ENCODE data around the gene PXMP2.
A peak's percentile ranks its signal among the peaks of the same experiment; 100 is the strongest.

The PXMP2 gene

GRCh38 chr12:132653567-132654290, 33.7 kb upstream of the PXMP2 start:
- no peak for ATAC-seq
- Mint-ChIP-seq H3K36me3 (peaks cover 100% of the 10 kb centered on the region), H3K27ac (no peak overlapping the region), H3K9me3 (no peaks in the 10 kb centered on the region), H3K4me3 (no peak overlapping the region), H3K4me1 (no peaks in the 10 kb centered on the region)
- DNase-seq (ENCODE audit: low spot score in 2 of 2): no peak

GRCh38 chr12:132657004-132657727, 30.2 kb upstream of the PXMP2 start:
- H3K36me3 Mint-ChIP-seq: peaks cover 100% of the 10 kb centered on the region

GRCh38 chr12:132658149-132658894, 29.1 kb upstream of the PXMP2 start:
- Mint-ChIP-seq H3K27ac (no peak overlapping the region), H3K36me3 (peaks cover 100% of the 10 kb centered on the region), H3K4me1 (peaks cover 8% of the 10 kb centered on the region), H3K4me3 (no peak overlapping the region), H3K9me3 (no peaks in the 10 kb centered on the region)
- no peak for DNase-seq (ENCODE audit: low spot score in 2 of 2)
- ATAC-seq: no peak

More at GRCh38 chr12:132657004-132657727, 30.2 kb upstream of the PXMP2 start:
- Mint-ChIP-seq H3K4me3 (no peak overlapping the region), H3K9me3 (no peaks in the 10 kb centered on the region), H3K4me1 (no peaks in the 10 kb centered on the region), H3K27ac (no peak overlapping the region)
- no peak for ATAC-seq
- DNase-seq (ENCODE audit: low spot score in 2 of 2): no peak

- Mint-ChIP-seq H3K9me3 (no peaks in the 10 kb centered on the region), H3K4me3 (no peak overlapping the region), H3K36me3 (peaks cover 100% of the 10 kb centered on the region), H3K27ac (no peak overlapping the region), H3K4me1 (peaks cover 9% of the 10 kb centered on the region)
- no peak for ATAC-seq
- DNase-seq (ENCODE audit: low spot score in 2 of 2): no peak
These were observed 28.2 kb upstream of the PXMP2 start for GRCh38 chr12:132659146-132659545.

GRCh38 chr12:132660052-132660451, 27.3 kb upstream of the PXMP2 start:
- Mint-ChIP-seq H3K4me3 (no peak overlapping the region), H3K36me3 (peaks cover 100% of the 10 kb centered on the region), H3K9me3 (no peaks in the 10 kb centered on the region), H3K27ac (no peak overlapping the region), H3K4me1 (peaks cover 12% of the 10 kb centered on the region)
- ATAC-seq: no peak
- no peak for DNase-seq (ENCODE audit: low spot score in 2 of 2)

- DNase-seq (ENCODE audit: low spot score in 2 of 2) (no peak), ATAC-seq (no peak)
- peaks cover 100% of the 10 kb centered on the region for H3K36me3 Mint-ChIP-seq
- peak overlapping the region; percentile 14 for H3K27ac Mint-ChIP-seq
- peaks cover 15% of the 10 kb centered on the region for H3K4me1 Mint-ChIP-seq
- H3K4me3 Mint-ChIP-seq: no peak overlapping the region
- no peaks in the 10 kb centered on the region for H3K9me3 Mint-ChIP-seq
These were observed 26.4 kb upstream of the PXMP2 start for GRCh38 chr12:132660996-132661395.

- peaks cover 15% of the 10 kb centered on the region for H3K4me1 Mint-ChIP-seq
- H3K27ac Mint-ChIP-seq: no peak overlapping the region
- no peak overlapping the region for H3K4me3 Mint-ChIP-seq
- no peak for ATAC-seq
- no peaks in the 10 kb centered on the region for H3K9me3 Mint-ChIP-seq
- DNase-seq (ENCODE audit: low spot score in 2 of 2): no peak
- H3K36me3 Mint-ChIP-seq: peaks cover 100% of the 10 kb centered on the region
These were observed 25.4 kb upstream of the PXMP2 start for GRCh38 chr12:132661972-132662371.

- ATAC-seq (no peak), DNase-seq (ENCODE audit: low spot score in 2 of 2) (no peak)
- Mint-ChIP-seq H3K9me3 (no peaks in the 10 kb centered on the region), H3K27ac (no peak overlapping the region), H3K36me3 (peaks cover 100% of the 10 kb centered on the region), H3K4me1 (peaks cover 15% of the 10 kb centered on the region), H3K4me3 (no peak overlapping the region)
These were observed 24.3 kb upstream of the PXMP2 start for GRCh38 chr12:132662901-132663755.

GRCh38 chr12:132664206-132665148, 22.9 kb upstream of the PXMP2 start:
- Mint-ChIP-seq H3K4me3 (no peak overlapping the region), H3K27ac (peak overlapping the region; percentile 67), H3K4me1 (peaks cover 15% of the 10 kb centered on the region), H3K36me3 (peaks cover 100% of the 10 kb centered on the region), H3K9me3 (no peaks in the 10 kb centered on the region)
- DNase-seq (ENCODE audit: low spot score in 2 of 2) (no peak), ATAC-seq (no peak)

- H3K36me3 Mint-ChIP-seq: peaks cover 100% of the 10 kb centered on the region
- ATAC-seq (no peak), DNase-seq (ENCODE audit: low spot score in 2 of 2) (no peak)
- peaks cover 15% of the 10 kb centered on the region for H3K4me1 Mint-ChIP-seq
- H3K4me3 Mint-ChIP-seq: no peak overlapping the region
- no peaks in the 10 kb centered on the region for H3K9me3 Mint-ChIP-seq
- peak overlapping the region; percentile 67 for H3K27ac Mint-ChIP-seq
These were observed 22.3 kb upstream of the PXMP2 start for GRCh38 chr12:132665149-132665491.

GRCh38 chr12:132665794-132666193, 21.6 kb upstream of the PXMP2 start:
- Mint-ChIP-seq H3K36me3 (peaks cover 100% of the 10 kb centered on the region), H3K4me1 (peaks cover 15% of the 10 kb centered on the region), H3K27ac (peak overlapping the region; percentile 67), H3K9me3 (no peaks in the 10 kb centered on the region), H3K4me3 (no peak overlapping the region)
- ATAC-seq: no peak
- no peak for DNase-seq (ENCODE audit: low spot score in 2 of 2)

GRCh38 chr12:132668191-132669088, 18.9 kb upstream of the PXMP2 start:
- no peak overlapping the region for H3K27ac Mint-ChIP-seq
- no peaks in the 10 kb centered on the region for H3K9me3 Mint-ChIP-seq
- no peak overlapping the region for H3K4me3 Mint-ChIP-seq
- H3K4me1 Mint-ChIP-seq: peaks cover 11% of the 10 kb centered on the region
- ATAC-seq (no peak), DNase-seq (ENCODE audit: low spot score in 2 of 2) (no peak)
- peaks cover 100% of the 10 kb centered on the region for H3K36me3 Mint-ChIP-seq

GRCh38 chr12:132669166-132669879, 18.1 kb upstream of the PXMP2 start:
- no peak overlapping the region for H3K4me3 Mint-ChIP-seq
- H3K36me3 Mint-ChIP-seq: peaks cover 100% of the 10 kb centered on the region
- H3K4me1 Mint-ChIP-seq: peaks cover 11% of the 10 kb centered on the region
- no peaks in the 10 kb centered on the region for H3K9me3 Mint-ChIP-seq
- H3K27ac Mint-ChIP-seq: no peak overlapping the region
- ATAC-seq: no peak
- DNase-seq (ENCODE audit: low spot score in 2 of 2): no peak
